GM12891 (cell line): Measurements from ENCODE around the gene TRIM50.

Experiments
- PAX5 ChIP-seq: IDR thresholded peaks from 2 replicates; pipeline ENCODE4 v1.6.1; 2011; ENCODE audit warnings: low read length, moderate library complexity, mild to moderate bottlenecking; ENCODE audit not compliant: insufficient read depth, severe bottlenecking
- POLR2AphosphoS5 ChIP-seq: IDR thresholded peaks from 2 replicates; pipeline ENCODE4 v1.6.1; 2011; ENCODE audit warnings: low read depth, low read length, control low read depth

DNA sequence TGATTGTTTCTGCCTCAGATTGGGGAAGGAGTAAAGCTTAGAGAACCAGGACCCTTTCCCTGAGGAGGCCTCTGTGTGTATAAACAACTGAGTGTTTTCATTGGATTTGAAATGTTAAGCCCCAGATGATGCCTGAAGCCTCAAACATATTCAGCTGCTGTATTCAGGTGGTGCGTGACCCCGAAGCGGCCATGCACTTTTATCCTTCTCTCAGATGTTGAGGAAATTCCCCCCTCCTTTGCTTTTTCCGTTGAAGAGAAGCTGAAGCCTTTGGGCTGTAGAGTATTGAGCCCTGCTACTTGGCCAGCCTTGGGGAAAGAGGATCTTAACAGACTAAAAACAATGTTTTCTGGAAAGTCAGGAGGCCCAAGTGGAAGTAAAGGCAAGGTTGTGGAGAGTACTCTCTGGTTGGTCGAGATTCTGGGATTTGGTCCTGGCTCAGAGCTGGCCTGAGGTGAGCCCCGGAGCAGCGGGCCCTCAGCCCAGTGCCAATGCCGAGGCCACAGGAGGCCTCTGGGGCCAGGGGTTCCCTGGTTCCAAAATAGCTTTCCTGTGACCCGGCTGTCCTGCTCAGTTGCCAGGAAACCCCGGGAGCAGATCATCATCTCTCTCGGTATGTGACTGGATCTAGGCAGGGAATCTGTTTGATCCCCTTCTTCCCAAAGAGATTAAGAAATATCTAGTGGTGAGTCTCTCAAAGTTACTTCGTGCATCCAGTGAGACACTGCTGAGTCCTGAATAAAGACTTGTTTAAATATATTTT, 22.6 kb upstream of the TRIM50 start:
- TF ChIP-seq POLR2AphosphoS5 (no peak), PAX5 (no peak)
